ENCODE results near the gene MGLL.

MGLL gene

GRCh38 chr3:127789990-127790881, 32.1 kb downstream of the MGLL start:
- no peak for DNase-seq (ENCODE audit: low spot score)

DNA sequence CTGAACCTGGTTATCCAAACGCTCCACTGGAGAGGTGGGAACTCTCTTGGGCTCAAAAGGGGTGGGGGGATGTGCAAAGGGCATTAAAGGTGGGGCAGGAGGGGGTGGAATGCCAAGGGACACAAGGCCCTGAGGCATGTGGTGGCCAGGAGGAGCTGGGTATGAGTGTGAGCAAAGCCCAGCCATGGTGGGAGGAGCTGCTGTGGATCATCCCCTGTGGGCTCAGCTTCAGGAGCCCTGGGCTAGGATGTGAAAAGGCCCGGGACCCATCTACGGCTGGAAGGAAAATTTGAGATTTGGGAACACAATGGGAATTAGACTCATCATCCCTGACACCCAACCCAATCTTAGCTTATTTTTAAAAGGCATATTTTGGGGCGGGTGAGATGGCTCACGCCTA, 33.3 kb downstream of the MGLL start:
- no peak for DNase-seq (ENCODE audit: low spot score)

DNA sequence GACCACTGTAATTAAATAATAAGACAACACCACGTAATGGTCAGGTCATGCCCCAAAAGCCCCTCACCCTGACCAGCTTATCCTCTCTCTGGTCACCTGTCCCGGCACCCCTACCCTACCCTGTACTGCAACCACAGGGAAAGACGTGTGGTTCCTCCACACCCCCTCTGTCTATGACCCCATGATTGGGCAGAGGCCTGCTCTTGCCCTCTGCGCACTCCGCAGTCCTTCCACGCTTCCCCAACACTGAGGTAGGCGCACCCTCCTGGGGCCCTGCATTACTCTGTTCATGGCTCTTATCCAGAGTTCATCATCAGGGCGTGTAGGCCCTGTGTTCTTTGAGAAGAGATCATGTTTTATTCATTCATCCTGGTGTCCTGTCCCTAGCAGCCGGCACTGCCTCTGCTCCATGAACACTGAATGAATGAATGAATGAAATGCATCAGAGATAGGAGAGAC, 33.8 kb downstream of the MGLL start:
- no peak for DNase-seq (ENCODE audit: low spot score)

- no peak for DNase-seq (ENCODE audit: low spot score)
Observed at GRCh38 chr3:127787571-127788365, 34.5 kb downstream of the MGLL start.

DNA sequence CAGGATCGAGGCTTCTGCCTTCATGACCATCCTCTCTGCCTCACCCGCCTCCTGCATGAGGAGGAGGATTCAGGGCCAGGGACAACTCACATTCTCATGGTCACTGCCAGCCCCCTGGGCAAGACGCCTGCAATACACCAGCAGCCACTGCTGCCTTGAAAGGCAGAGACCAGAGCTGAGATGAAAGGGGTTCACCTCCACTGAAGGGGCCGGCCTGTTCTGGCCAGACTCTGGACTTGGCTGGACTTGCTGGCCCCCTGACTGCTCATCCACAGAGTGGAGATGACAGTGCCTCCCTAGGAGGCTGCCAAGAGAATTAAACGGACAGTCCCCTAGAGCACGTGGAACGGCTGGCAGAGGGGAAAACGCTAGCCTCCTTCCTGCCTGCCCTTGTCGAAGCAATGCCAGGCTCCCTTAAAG, 35.2 kb downstream of the MGLL start:
- DNase-seq (ENCODE audit: low spot score): peak; percentile 51

- peak; percentile 75 for DNase-seq (ENCODE audit: low spot score)
Observed at GRCh38 chr3:127786353-127787070, 35.8 kb downstream of the MGLL start.

DNA sequence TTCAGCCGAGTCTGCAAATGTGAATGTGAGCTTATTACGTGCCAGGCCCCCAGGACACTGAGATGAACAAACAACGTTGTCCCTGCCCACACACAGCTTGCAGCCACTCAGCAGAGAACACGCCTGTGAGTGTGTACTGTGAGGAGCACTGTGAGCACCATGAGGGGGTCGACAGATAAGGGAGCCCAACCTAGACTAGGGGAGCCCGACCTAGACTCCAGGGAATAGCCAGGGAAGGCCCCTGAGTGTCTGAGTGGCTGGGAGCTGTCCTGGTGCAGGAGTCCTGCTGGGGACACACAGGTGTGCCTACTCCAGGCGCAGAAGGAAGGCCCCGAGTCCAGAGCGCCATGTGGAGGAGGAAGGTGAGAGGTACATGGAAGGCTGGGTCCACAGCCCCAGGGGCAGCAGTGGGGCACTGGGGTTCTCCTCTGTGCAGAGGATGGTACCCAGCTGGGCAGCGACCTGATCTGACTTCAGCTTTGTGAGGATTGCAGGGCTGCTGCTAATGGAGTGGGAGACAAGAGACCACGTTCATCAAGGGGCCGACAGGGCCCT, 36.5 kb downstream of the MGLL start:
- DNase-seq (ENCODE audit: low spot score): no peak

- no peak for DNase-seq (ENCODE audit: low spot score)
Observed at GRCh38 chr3:127784865-127785710, 37.2 kb downstream of the MGLL start.

- DNase-seq (ENCODE audit: low spot score): no peak
Observed at GRCh38 chr3:127784283-127784682, 38.0 kb downstream of the MGLL start.

GRCh38 chr3:127783642-127784160, 38.6 kb downstream of the MGLL start:
- DNase-seq (ENCODE audit: low spot score): no peak

DNA sequence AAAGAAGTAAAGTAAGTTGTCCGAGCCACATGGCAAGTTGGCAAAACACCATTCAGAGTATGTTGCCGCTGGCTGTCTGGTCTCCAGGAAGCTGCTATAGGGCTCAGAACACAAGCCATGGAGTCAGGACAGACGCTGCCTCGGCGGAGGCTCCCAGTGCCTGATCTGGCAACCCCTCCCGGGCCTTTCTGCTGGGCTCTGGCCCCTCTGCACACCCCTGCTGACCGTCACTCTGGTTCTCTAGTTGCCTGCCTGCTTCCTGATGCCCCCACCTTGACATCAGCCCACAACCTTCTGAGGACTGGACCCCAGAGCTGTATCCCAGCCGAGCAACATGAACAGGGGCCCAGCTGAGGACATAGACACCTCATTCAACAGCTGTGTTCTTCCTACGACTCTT, 39.1 kb downstream of the MGLL start:
- no peak for DNase-seq (ENCODE audit: low spot score)

DNA sequence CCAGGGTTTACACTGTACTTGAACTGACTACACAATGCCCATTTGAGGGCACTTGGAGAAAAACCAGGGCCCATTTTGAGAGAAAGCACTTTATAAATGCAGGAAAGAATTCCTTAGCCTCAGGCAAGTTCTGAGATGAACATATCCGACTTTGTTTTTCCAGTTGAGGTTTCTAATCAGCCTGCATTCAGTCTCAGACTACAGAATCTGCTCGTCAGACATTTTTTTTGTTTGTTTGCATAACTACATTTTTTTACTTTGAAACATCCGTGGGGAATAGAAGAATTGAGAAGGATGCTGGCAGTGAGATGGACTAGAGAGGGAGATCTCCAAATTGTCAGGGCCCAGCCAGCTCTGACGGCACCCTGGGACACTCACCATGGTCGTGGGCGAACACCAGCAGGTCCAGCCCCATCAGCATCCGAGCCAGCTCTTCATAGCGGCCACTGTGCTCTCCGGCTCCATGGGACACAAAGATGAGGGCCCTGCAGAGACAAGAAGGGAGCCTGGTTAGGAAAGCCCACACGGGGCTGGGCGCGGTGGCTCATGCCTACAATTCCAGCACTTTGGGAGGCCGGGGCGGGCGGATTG, 40.8 kb downstream of the MGLL start:
- DNase-seq (ENCODE audit: low spot score): peak; percentile 76

- DNase-seq (ENCODE audit: low spot score): no peak
Observed at GRCh38 chr3:127780536-127781400, 41.5 kb downstream of the MGLL start.

DNA sequence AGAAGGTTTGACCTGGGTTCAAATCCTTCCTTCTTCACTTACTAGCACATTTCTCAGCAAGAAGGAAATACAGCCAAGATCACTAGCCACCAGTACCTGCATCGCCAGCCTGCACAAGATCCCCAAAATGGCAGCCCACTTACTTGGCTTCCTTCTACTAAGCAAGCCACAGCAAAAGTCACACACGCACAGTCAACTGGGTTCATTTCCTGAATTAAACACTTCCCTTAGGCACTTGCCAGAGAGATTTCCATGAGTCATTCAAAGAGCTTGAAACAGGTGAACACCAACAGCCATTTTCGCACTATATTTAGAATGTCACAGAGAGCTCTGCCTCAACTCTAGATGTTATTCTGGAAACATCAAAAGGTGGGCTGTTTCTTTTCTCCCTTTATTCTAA, 42.6 kb downstream of the MGLL start:
- DNase-seq (ENCODE audit: low spot score): no peak

GRCh38 chr3:127777921-127778656, 44.2 kb downstream of the MGLL start:
- no peak for DNase-seq (ENCODE audit: low spot score)

DNA sequence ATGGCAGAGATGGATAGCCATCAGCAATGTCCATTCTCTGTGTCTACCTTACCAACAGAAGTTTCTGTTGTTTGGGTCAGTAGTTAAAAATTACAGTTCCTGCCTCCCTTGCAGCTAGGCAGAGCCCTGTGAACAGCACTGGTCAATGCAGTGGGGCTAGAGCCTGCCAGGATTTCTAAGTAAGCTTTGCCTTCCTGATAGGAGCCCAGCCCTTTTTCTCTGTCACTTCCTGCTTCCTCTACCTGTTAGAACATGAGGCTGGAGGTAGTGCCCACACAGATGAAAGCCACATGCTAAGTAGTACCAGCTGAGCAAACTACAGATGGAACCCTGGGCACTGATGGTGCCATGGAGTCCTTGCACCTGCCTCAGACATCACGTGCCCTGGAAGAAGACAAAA, 45.0 kb downstream of the MGLL start:
- DNase-seq (ENCODE audit: low spot score): no peak

- DNase-seq (ENCODE audit: low spot score): no peak
Observed at GRCh38 chr3:127776347-127776746, 46.0 kb downstream of the MGLL start.

- peak; percentile 66 for DNase-seq (ENCODE audit: low spot score)
Observed at GRCh38 chr3:127775398-127776109, 46.8 kb downstream of the MGLL start.
